GM12892 (cell line): ENCODE measurements around the gene PAPPA.

Experiments used
- DNase-seq: peaks from one replicate; pipeline ENCODE4 v3.0.0; 2011; ENCODE audit not compliant: insufficient read length
- FAIRE-seq: peaks from 2 replicates; lab custom pipeline; 2011; peaks lifted over from hg19 to GRCh38; lab: Jason Lieb, UNC
- POLR2A ChIP-seq: IDR thresholded peaks from 2 replicates; pipeline ENCODE4 v1.6.1; 2011; ENCODE audit warnings: low read depth, low read length, control low read depth
- POLR2AphosphoS5 ChIP-seq: IDR thresholded peaks from 2 replicates; pipeline ENCODE4 v1.6.1; 2011; ENCODE audit warnings: low read depth, low read length, control low read depth
- TAF1 ChIP-seq: IDR thresholded peaks from 2 replicates; pipeline ENCODE4 v1.6.1; 2011; ENCODE audit warnings: low read depth, mild to moderate bottlenecking, control low read depth, low read length, borderline replicate concordance

PAPPA gene

DNA sequence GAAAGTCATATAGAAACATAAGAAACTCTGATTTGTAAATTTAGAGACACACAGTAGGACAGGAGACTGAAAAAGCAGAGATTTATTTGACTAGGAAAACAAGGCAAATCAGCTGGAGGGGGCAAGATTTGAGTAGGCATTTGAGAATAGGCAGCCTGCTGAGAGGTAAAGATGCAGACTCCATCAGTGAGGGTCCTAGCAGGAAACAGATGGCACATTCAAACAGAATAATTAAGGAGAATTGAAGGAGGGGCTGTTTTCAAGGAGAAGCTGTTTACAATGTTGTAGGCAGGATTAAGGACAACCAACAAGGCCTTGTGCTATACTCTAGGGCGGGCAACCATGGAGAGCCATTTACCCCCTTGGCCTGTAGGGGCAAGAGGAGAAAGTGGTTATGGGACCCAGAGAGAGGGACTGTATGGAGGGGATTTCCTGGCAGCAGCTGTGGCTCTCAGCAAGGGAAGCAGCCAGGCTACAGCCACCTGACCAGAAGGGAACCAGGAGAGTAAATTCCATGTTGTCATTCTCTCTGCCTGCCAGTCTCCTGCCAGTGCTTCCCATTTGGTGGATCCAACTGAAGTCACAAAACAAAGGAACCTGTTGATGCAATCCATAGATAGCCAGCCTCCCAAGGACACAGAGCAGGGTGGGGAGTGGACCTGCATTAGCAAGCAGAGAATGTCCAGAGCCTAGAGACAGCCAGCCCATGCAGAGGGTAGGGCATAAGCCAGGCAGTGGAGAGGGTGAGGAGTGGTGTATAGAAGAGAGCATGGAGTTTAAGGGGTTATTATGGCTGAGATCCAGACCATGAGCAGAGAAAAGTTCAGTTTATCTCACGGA is 38.2 kb downstream of the PAPPA start:
- TF ChIP-seq POLR2AphosphoS5: no peak
- TF ChIP-seq TAF1: no peak
- TF ChIP-seq POLR2A: no peak
- FAIRE-seq (no peak), DNase-seq (no peak)

DNA sequence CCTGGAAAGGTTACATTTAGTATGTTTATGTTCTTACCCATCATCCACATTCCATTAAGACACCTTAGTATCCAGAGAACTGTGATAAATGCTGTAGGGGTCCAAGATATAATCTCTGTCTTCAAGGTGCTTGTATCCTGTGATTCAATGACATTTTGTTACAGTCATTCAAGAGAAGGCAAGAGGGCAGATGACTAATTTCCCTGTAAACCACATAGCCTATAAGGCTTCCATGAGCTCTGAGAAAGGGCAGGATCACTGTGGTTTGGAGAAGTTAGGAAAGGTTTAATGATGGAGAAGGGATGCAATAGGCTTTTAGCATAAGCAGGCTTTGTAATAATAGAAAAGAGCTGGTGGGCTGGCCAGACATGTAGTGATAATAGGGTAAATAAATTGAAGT is 40.0 kb downstream of the PAPPA start:
- DNase-seq (no peak), FAIRE-seq (no peak)
- no peak for TF ChIP-seq POLR2A
- TF ChIP-seq POLR2AphosphoS5: no peak
- TF ChIP-seq TAF1: no peak

DNA sequence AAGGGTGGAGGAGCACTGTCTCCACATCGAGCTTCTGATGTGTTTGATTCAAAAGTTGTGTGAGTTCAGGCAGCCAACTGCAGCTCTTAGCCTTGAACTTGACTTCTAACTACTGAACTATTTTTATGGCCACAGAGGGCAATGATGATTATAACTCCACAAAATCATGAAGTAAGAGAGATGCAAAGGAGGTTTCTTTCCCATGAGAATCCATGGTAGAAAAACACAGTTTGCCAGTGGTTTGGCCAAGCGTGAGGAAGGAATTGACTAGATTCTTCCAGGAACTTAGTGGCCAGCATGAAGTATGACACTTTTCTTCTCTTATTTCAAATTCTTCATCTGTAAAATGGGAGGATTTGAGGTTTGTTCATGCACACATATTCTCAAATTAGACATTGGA is 43.2 kb downstream of the PAPPA start:
- DNase-seq: no peak
- TF ChIP-seq POLR2AphosphoS5 (no peak), TAF1 (no peak), POLR2A (no peak)
- FAIRE-seq: no peak

DNA sequence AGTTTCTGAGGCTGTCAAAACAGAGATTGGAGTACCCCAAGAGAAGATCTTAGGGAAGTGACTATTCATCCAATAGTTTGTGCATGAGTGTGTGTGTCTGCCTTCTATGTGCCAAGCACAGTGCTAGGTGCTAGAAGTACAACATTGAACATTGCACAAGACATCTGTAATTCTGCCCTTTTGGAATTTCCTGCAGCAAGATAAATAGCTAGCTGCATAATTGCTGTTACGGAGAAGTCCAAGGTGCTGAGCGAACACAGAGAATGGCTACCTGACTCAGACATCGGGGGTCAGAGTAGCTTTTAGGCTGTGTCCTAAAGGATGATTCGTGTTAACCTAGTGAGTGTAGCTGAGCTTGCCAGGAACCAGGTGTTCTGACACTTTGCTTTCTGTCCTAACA is 44.8 kb downstream of the PAPPA start:
- FAIRE-seq (no peak), DNase-seq (no peak)
- TF ChIP-seq POLR2A: no peak
- no peak for TF ChIP-seq POLR2AphosphoS5
- no peak for TF ChIP-seq TAF1

DNA sequence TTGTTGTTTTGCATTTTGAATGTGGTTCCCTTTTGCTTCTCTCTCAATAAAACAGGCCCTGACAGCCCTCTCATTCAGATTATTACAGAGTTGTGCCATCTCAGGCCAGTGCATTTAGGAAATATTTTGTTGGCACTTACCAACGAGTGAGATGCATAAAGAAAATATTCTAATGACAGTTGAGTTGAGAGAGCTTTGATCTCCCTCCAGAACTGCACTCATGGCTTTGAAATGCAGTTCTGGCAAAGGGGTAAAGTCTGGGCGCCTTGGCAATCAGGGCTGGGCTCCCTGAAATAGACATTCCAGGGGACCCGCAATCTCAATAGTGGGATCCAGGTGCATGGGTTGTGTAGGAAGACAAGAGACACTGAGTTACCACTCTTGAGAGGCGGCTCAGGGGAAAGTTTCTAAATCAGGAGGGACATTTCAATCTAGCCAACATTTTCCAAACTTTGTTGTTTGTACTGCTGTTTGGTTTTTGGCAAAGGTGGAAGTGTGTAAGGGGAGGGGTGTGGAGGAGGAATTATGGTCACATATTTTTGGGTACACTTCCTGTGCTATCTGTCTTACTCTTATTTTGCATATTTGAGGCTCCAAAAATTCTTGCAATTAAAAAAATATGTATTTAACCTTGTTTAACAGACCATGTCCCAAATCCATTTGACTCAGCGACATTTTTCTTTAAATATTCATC is 48.8 kb downstream of the PAPPA start:
- FAIRE-seq (no peak), DNase-seq (no peak)
- TF ChIP-seq POLR2A (no peak), TAF1 (no peak), POLR2AphosphoS5 (no peak)

DNA sequence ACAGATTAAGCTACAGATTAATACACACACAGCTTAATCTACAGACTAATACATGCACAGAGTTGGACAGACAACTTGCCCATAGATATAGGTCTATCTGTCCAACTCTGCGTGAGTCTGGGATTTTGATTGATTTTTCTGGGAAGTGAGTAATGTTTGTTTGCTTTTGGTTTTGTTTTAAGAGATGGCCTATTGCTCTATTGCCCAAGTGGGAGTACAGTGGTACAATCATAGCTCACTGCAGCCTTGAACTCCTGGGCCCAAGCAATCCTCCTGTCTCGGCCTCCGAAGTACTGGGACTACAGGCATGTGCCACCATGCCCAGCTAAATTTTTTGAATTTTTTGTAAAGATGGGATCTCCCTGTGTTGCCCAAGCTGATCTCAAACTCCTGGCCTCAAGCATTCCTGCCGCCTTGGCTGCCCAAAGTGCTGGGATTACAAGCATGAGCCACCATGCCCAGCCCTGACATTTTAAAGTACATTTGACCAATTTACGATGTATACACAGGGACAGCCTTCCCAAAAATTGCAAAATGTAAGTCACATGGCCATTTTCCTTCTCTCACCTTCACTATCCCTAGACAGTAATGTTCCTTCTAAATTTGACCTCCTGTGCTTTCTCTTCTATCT is 50.8 kb downstream of the PAPPA start:
- FAIRE-seq: no peak
- TF ChIP-seq POLR2AphosphoS5 (no peak), TAF1 (no peak)

DNA sequence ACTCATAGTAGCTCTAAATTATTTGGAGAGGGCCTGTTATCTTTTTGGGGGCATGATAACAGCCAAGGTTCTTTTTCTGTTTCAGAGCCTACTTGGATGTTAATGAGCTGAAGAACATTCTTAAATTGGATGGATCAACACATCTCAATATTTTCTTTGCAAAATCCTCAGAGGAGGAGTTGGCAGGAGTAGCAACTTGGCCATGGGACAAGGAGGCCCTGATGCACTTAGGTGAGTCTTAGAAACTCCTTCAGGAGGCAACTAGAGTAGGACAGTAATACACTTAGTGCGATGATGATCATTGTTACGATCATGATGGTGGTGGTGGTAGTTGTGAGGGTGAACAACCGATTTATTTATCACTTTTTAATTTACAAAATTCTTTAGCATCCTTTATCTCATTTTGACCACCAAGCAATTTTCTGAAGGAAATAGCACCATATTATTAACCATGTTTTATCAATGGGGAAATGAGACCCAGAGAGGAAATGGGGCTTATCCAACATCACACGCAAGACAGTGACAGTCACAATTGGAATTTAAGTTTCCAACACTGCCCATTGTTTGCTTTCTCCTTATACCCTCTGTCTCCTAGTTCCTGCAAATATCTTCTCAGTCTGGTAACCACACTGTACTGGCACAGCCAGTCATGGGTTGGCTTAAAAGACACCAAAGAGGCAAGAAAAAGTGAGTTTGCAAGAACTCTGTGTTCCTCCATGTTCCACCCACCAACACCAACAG is 54.0 kb downstream of the PAPPA start:
- FAIRE-seq (no peak), DNase-seq (no peak)
- TF ChIP-seq POLR2A (no peak), TAF1 (no peak), POLR2AphosphoS5 (no peak)

More for the DNA sequence above, 50.8 kb downstream of the PAPPA start:
- DNase-seq: no peak

DNA sequence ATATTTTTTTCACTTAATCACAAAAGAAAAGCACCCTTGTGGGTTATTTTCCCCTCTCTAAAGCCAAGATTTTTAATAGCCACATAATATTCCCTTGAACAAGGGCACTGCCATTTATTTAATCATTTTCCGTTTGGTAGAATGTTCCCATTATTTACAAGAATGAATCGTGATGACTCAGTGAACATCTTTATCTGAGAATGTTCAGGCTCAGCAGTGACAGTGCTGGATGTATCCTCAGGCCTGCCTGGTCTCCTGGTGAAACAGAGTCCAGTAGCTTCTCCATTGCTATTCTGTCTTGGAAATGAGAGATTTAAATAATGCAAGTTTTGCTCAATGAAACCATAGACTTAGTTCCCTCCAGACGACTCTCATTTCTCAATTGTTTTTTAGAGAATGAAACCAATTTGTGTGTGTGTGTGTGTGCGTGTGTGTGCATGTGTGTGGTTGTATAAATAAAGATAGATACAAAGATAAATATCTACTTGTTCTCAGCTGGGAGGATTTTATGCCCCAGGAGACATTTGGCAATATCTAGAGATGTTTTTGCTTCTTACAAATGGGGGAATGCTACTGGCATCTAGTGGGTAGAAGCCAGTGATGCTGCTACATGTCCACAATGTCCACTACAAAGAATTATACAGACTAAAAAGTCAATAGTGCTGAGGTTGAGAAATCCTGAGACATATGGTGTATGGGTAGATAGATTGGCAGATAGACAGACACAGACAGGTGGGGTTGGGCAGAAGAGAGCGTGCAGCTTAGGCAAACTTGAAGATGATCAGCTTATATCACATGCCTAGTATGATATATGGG is 55.0 kb downstream of the PAPPA start:
- no peak for TF ChIP-seq POLR2A
- no peak for TF ChIP-seq POLR2AphosphoS5
- TF ChIP-seq TAF1: no peak
- DNase-seq (no peak), FAIRE-seq (no peak)

DNA sequence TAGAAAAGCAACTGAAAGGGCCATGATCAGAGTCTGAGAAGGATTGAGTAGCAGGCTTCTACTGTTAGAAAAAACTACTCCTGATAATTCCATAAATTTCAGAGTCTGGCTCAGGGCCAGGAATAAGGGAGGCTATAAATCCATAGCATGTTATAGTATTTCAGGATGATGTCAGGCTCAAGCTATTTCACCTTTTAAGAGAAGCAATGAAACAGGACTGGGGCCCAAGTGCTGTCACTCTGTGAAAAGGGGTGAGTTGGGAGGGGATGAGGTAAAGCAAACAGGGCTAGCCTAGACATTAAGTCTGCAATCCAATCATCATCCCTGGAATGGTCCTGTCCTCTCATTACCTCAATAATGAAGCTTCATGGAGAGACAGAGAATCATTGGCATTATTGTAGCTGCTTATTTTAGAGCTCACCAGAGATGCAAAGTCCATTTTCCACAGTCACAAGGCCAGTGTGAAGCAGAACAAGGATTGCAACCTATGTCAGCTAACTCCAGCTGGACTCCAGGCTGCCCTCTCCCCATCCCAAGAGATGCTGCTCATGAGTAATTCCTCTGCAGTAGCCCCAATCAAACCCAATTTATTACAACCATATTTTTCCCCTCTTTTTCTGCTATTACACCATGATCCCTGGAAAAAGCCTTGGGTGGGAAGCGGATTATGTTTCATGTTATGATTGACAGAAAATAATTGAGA is 56.0 kb downstream of the PAPPA start:
- FAIRE-seq (no peak), DNase-seq (no peak)
- TF ChIP-seq POLR2A: no peak
- no peak for TF ChIP-seq POLR2AphosphoS5
- TF ChIP-seq TAF1: no peak
